ENCODE data around the gene MSX2. TPM values are rescaled to one million over a fixed set of nuclear protein-coding genes. Genes with fewer than 3 reads are reported as not detected.
A peak's percentile ranks its signal among the peaks of the same experiment; 100 is the strongest.
"Not testable (repeated sequence)": the region's sequence is repeated elsewhere in the genome, so short reads cannot be mapped to it uniquely, and the experiment has no call there.

The MSX2 gene
- total and polyA plus RNA-seq, 9 of the 15 experiments (the other 6 are each of a cell fraction or from before 2014, with no cell fraction given) = not detected

DNA sequence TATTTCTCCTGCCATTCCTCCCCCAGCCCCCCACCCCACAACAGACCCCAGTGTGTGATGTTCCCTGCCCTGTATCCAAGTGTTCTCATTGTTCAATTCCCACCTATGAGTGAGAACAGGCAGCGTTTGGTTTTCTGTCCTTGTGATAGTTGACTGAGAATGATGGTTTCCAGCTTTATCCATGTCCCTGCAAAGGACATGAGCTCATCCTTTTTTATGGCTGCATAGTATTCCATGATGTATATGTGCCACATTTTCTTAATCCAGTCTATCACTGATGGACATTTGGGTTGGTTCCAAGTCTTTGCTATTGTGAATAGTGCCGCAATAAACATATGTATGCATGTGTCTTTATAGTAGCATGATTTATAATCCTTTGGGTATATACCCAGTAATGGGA is 37.0 kb downstream of the MSX2 start:
- POLR2A ChIA-PET; H2AFZ ChIP-seq (ENCODE audit: low read depth, low read length); ATAC-seq; BruUV-seq (replicated peaks); H3K27ac ChIP-seq (ENCODE audit: extremely low read depth, low read depth, low read length); CTCF ChIA-PET (ENCODE audit: low intra/inter-chr PET ratio); FAIRE-seq; H3K79me2 ChIP-seq (ENCODE audit: control insufficient read depth, insufficient read depth, low read length); H3K27me3 ChIP-seq (ENCODE audit: control insufficient read depth in 2 of 2, insufficient read depth in 2 of 2, low read length in 2 of 2); H3K36me3 ChIP-seq (ENCODE audit: control insufficient read depth, insufficient read depth, low read length); intact Hi-C loops (cut with micrococcal nuclease); H3K9ac ChIP-seq (ENCODE audit: insufficient read depth in 1 of 2, low read depth in 2 of 2, low read length in 2 of 2); H3K4me1 ChIP-seq (replicated peaks in 1 of 2; ENCODE audit: control insufficient read depth in 2 of 2, insufficient read depth in 2 of 2, low read length in 2 of 2); H3K4me3 ChIP-seq; H3K9me3 ChIP-seq (replicated peaks; ENCODE audit: control insufficient read depth, insufficient read depth, low read depth, low read length); H3K4me2 ChIP-seq (ENCODE audit: insufficient read depth, low read length); in situ Hi-C loops (cut with MboI); H3K9me1 ChIP-seq (ENCODE audit: control insufficient read depth, insufficient read depth, low read length); DNase-seq (ENCODE audit: extremely low read depth in 1 of 4, low spot score in 3 of 4); H4K20me1 ChIP-seq (replicated peaks; ENCODE audit: control insufficient read depth, insufficient read depth, low read length): not testable (repeated sequence)
- 0% methylated on average over 1 of the region's 2 CpGs for WGBS (ENCODE audit: insufficient coverage, low coverage, missing lambda C conversion rate)

DNA sequence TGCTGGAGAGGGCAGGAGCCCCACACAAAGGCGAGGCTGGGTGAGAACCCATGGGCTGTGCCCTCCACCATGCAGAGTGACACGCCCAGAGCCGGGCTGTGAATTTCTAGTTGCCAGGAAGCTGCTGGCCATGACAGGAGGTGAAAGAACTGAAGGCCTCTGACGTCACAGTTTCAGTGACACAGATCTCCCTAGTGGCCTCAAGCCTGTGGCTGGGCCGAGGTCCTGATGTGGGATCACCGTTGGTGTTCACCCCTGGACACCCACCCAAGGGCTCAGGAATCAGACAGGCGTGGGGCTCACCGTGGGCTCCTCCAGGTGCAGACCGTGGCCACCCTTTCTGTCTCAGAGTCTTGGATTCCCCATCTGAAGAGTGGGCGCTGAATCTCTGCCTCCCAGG is 39.9 kb downstream of the MSX2 start:
- intact Hi-C loops (cut with micrococcal nuclease) = no loop called here
- ChIA-PET CTCF (ENCODE audit: low intra/inter-chr PET ratio) (no interaction called here), POLR2A (no interaction called here)
- no TSS peak for BruUV-seq (replicated peaks)
- H4K20me1 ChIP-seq (replicated peaks; ENCODE audit: control insufficient read depth, insufficient read depth, low read length) = no peaks in the 10 kb centered on the region
- in situ Hi-C loops (cut with MboI) = no loop called here
- no peaks in the 10 kb centered on the region for H3K9me1 ChIP-seq (ENCODE audit: control insufficient read depth, insufficient read depth, low read length)
- FAIRE-seq = no peak
- no peaks in the 10 kb centered on the region for H3K4me1 ChIP-seq (replicated peaks in 1 of 2; ENCODE audit: control insufficient read depth in 2 of 2, insufficient read depth in 2 of 2, low read length in 2 of 2)
- no peaks in the 10 kb centered on the region for H3K36me3 ChIP-seq (ENCODE audit: control insufficient read depth, insufficient read depth, low read length)
- H3K9me3 ChIP-seq (replicated peaks; ENCODE audit: control insufficient read depth, insufficient read depth, low read depth, low read length) = no peaks in the 10 kb centered on the region
- 2% methylated on average over 9 of the region's 10 CpGs for WGBS (ENCODE audit: insufficient coverage, low coverage, missing lambda C conversion rate)
- no peak overlapping the region for H3K9ac ChIP-seq (ENCODE audit: insufficient read depth in 1 of 2, low read depth in 2 of 2, low read length in 2 of 2)
- no peak overlapping the region for H3K27ac ChIP-seq (ENCODE audit: extremely low read depth, low read depth, low read length)
- TF ChIP-seq, protein P1, sequence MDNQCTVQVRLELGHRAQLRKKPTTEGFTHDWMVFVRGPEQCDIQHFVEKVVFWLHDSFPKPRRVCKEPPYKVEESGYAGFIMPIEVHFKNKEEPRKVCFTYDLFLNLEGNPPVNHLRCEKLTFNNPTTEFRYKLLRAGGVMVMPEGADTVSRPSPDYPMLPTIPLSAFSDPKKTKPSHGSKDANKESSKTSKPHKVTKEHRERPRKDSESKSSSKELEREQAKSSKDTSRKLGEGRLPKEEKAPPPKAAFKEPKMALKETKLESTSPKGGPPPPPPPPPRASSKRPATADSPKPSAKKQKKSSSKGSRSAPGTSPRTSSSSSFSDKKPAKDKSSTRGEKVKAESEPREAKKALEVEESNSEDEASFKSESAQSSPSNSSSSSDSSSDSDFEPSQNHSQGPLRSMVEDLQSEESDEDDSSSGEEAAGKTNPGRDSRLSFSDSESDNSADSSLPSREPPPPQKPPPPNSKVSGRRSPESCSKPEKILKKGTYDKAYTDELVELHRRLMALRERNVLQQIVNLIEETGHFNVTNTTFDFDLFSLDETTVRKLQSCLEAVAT (IDR thresholded peaks at IDR 0.05) = no peak
- no peak for TF ChIP-seq ATF1 (CRISPR knock-in tag; IDR thresholded peaks at IDR 0.05)
- peak; percentile 54; the same call in 1 of the 2 replicates for TF ChIP-seq ATF1 (tag; IDR thresholded peaks at IDR 0.05)
- no peak overlapping the region for H2AFZ ChIP-seq (ENCODE audit: low read depth, low read length)
- no peak overlapping the region for H3K4me3 ChIP-seq
- no peak for DNase-seq (ENCODE audit: extremely low read depth in 1 of 4, low spot score in 3 of 4)
- no peak for ATAC-seq
- H3K79me2 ChIP-seq (ENCODE audit: control insufficient read depth, insufficient read depth, low read length) = no peaks in the 10 kb centered on the region
- H3K4me2 ChIP-seq (ENCODE audit: insufficient read depth, low read length) = no peak overlapping the region
- H3K27me3 ChIP-seq (ENCODE audit: control insufficient read depth in 2 of 2, insufficient read depth in 2 of 2, low read length in 2 of 2) = no peaks in the 10 kb centered on the region; a peak in 1 of 5 replicates
